Measurements from ENCODE around the gene ARHGEF12.

ARHGEF12 gene, protein sequence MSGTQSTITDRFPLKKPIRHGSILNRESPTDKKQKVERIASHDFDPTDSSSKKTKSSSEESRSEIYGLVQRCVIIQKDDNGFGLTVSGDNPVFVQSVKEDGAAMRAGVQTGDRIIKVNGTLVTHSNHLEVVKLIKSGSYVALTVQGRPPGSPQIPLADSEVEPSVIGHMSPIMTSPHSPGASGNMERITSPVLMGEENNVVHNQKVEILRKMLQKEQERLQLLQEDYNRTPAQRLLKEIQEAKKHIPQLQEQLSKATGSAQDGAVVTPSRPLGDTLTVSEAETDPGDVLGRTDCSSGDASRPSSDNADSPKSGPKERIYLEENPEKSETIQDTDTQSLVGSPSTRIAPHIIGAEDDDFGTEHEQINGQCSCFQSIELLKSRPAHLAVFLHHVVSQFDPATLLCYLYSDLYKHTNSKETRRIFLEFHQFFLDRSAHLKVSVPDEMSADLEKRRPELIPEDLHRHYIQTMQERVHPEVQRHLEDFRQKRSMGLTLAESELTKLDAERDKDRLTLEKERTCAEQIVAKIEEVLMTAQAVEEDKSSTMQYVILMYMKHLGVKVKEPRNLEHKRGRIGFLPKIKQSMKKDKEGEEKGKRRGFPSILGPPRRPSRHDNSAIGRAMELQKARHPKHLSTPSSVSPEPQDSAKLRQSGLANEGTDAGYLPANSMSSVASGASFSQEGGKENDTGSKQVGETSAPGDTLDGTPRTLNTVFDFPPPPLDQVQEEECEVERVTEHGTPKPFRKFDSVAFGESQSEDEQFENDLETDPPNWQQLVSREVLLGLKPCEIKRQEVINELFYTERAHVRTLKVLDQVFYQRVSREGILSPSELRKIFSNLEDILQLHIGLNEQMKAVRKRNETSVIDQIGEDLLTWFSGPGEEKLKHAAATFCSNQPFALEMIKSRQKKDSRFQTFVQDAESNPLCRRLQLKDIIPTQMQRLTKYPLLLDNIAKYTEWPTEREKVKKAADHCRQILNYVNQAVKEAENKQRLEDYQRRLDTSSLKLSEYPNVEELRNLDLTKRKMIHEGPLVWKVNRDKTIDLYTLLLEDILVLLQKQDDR (N-terminal part only)

DNA sequence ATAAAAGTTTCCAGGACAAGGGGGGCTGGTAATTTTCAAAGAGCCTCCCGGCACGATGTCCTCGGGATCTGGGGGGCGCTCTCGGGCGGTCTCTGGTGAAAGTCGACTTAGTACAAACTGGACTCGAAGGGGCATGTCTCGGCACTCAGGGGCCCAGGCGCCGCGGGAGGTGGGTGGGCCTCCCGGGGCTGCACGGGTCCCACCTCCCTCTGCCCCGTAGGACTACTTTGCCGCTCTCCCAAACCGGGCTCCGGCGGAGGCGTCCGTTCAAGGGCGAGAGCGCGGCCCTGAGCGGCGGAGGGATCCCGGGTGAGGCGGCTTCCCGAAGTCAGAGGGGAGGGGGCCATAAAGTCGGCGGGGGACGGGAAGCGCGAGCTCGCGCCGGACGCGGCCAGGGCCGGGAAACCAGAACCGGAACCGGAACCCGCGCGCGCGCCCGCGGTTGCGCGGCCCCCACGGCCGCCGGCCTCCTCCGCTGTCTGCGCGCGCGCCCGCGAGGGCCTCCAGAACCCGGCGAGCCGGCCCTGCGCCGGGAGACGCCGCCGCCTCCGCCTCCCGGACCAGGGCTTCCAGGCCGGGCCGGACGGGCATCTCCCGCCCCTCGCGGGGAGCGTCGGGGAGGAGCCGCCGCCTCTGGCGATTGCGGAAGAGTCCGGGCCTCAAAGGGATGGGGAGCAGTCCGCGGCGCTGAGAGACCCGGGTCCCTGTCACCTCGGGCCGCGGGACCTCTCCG, at the start of gene ARHGEF12:
Gene ARHGEF12 (plus strand): TSS at position 506 of the 733 bp plus-strand sequence. CDS start 831 bp downstream, outside the sequence.
- peak; percentile 28 for DNase-seq

DNA sequence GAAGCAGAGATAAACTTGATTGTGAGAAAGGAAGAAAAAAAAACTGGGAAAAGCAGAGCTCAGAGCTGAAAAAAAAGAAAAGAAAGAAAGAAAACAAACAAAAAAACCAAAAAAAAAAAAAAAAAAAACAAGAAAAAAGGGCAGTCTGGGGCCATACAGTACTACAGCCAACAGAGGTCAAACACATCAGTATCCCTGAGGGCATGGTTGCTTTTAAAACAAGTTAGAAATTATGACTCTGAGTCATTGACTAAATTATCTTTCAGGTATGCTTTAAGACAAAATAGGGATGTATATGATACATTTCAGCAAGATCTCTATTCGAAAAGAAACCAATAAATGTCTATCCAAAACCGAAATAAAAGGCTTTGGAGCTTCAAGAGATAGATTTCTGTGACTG, 48.2 kb upstream of the ARHGEF12 start:
- no peak for DNase-seq

- DNase-seq: no peak
Observed at GRCh38 chr11:120289426-120289825, 46.8 kb upstream of the ARHGEF12 start.

GRCh38 chr11:120290956-120291355, 45.3 kb upstream of the ARHGEF12 start:
- DNase-seq: no peak

- no peak for DNase-seq
Observed at GRCh38 chr11:120293038-120293800, 43.0 kb upstream of the ARHGEF12 start.

DNA sequence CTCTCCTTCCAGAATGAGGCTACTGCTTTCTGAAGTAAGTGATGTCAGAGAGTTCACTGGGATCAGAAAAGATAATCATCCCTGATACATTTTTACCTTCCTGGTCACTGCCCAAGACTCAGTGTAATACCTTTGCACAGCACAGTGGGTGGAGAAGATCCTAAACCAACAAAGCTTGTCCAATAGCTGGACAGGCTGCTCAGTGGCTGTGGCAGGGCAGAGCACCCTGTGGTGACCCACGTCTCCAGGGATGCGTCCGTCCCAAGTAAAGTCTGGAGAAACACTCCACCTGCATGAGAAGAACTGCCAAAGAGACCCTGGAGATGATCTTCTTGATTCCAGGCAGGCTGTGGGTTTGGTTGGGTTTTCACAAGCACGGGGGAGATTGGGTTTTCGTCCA, 42.1 kb upstream of the ARHGEF12 start:
- DNase-seq: no peak

DNA sequence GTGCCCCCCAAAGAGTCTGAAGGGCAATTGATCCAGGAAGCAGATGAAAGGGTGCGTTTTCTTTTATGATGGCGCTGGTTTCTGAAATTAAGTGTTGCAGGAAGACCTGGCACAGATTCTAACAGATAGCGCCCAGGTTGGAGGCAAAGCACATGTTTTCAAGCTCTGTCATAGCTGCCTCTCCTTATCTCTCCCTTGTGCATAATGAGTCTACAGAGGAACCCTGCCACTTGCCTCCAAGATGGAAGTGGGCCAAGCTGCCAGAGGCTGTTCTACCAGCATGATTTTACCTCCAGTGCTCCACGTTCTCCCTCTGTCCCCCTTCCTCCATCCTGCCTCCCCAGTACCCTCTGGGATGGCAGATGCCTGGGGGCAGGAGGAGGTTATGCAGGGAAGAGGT, 41.1 kb upstream of the ARHGEF12 start:
- no peak for DNase-seq

GRCh38 chr11:120296554-120296953, 39.7 kb upstream of the ARHGEF12 start:
- DNase-seq: no peak

GRCh38 chr11:120298461-120298860, 37.8 kb upstream of the ARHGEF12 start:
- no peak for DNase-seq

DNA sequence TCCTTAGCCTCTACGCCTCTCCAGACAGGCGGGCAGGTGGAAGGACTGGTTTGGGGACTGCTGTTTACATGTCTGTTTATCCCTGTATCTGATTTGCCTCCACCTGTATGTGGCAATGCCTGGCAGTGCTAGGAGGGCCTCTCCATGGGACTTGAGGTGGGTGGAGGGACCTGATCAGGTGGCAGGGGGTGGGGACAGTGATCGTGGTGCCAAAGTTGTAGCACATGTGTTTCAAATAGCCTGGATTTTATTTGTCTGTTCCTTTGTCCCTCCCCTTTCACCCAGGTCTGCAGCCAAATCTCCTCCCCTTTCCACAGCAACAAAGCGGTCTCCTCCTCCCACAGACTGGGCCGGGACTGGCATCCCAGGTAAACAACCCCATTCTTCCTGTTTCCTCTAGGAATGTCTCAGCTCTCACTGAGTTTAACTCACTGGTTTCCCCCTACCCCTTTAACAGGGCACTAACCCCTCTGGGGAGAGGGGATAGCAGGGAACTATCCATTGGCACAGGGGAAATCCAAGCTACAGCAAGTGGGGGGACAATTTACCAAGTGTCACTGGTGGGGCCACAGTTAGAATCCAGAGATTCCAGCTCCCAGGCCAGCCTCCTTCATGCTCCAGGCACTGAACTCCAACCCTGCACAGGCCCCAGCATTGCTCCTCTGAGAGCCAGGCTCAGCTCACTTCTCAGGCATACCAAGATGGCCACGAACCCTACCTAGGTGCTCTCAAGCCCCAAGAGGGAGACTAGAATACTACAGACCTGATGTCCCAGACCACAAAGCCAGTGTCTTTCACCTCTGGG, 34.0 kb upstream of the ARHGEF12 start:
- DNase-seq: no peak

DNA sequence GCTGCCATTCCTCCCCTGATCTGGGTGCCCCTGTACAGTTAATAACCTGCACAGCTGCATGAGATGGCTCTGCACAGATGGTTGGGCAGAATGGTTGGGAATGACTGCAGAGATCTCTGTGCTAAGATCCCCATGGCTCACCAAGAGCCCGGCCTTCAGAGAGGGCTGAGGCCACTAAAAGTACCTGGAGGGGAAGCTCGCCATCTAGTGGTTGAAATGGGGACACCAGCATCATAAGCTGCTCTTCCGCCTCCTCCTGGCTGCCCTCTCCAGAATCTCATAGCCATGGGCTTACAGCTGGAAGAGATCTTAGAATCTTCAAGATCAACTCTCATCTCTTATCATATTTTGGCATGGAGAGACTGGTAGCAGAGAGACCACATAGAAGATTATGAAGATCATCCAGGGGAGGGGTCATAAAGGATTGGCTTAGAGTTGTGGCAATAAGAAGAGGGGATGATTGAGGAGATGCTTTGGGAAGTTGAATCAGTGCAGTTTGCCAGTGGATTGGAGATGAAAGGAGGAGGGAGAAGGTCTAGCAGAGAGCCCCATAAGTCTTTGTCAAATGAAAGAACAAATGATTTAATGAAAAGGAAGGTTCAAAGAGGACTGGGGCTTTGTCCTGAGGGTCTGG, 33.1 kb upstream of the ARHGEF12 start:
- no peak for DNase-seq

DNA sequence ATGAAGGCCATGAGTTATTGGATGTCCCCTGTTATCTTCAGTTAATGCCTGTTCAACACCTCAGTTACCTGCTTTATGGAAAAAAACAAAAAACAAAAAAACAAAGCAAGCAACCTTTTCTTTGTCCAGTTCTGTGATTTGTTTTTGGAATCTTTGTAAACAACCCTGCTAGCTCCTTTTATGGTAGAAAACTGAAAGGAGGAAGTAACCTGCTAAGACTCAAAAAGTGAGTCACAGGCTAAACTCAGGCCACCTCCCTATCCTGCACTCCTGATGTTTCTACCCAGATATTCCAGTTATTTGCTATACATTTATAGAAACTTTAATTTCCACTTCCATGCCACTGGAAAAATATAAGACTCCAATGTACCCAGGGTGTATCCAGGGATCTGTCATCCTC, 31.7 kb upstream of the ARHGEF12 start:
- no peak for DNase-seq

GRCh38 chr11:120305286-120305685, 30.9 kb upstream of the ARHGEF12 start:
- DNase-seq: no peak

DNA sequence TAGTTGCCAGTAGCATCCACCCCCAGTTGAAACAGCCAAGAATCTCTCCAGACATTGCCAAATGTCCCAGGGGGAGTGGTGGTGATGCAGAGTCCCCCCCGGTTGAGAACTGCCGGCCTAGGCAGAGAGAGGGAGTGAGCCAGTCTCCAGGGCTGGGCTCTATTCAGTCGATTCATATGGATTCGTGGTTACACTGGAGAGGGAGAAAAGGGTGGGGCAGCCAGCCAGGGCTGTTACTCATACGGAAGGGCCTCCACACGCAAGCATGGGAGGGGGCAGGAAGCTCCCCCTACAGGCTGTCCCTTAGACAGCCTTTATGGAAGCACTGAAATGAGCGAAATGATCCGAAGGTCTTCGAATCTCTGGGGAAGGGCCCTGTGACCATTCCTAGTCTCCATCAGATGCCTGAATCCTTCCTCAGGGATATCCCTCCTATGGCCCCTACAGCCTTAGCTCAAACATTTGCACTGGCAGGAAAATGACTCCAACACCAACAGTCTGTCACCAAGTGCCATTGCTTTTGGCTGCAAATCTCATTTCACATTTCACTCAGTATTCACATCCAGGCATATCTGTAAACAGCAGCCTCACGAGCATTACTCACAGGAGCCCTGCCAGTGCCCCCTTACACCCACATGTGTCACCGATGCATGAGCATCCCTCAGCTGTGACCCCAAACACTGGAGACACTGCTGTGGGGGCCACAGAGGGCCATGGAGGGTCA, 29.5 kb upstream of the ARHGEF12 start:
- no peak for DNase-seq

DNA sequence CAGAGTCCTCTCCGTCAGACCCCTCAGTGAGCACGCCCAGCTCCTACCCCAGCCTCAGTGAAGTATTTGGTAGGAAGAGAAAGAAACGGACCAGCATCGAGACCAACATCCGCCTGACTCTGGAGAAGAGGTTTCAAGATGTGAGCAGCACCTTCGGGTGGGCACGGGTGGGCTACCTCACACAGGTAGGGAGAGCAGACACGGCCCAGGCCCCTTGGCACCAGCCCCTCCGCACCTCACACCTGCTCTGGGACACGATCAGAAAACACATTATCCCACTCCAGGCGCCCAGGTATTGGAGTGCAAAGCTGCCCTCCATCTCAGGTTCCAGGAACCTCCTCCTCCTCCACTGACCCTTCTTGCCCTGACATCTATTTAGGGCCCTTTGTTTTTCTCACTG, 28.7 kb upstream of the ARHGEF12 start:
- DNase-seq: no peak

- DNase-seq: no peak
Observed at GRCh38 chr11:120308081-120308480, 28.1 kb upstream of the ARHGEF12 start.

DNA sequence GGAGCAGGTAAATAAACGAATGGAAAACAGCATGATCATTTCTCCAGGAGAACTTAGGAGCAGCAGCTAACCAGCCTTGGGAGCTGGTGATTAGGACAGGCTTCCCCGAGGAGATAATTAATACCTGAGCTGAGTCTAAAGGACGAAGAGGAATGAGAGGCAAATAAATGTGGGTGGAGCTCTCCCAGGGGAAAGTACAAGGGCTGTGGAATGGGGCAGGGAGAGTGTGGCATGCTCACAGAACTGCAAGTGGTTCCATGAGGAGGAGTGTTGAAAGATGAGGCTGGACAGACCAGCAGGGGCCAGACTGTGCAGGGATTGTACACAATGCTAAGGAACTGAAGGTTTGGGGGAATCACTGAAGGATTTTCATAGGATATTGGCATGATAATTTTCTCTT, 25.3 kb upstream of the ARHGEF12 start:
- no peak for DNase-seq

DNA sequence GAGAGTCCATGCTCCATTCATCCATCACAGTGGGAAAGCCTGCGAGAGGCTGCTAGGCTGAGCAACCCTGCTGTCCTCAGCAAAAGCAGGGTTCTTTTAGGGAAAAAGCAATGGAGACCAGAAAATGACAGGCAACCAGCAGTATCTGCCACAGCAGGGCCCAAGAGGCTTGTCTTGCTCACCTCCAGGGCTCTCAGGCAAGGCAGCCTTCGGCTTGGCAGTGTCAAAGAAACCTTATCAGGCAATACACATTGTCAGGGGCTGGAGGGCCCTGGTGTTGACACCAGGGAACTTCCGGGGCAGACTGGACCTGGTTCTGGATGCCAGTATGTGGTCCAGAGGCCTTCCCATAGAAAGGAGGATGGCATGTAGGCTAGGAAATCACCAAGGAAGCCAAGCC, 21.4 kb upstream of the ARHGEF12 start:
- no peak for DNase-seq

- DNase-seq: no peak
Observed at GRCh38 chr11:120316880-120317688, 19.1 kb upstream of the ARHGEF12 start.

Measured in NCI-H1694 treated with DMSO at 0.1 percent for 48 hours (cell line).